Smooth muscle cell (in vitro differentiated cells): ENCODE data around the gene IMMP2L. TPM values are rescaled to one million over a fixed set of nuclear protein-coding genes. Genes with fewer than 3 reads are reported as not detected.

Experiments used
- DNase-seq: peaks from one replicate; lab custom pipeline; 2025; ENCODE audit not compliant: unreplicated experiment; lab: John Stamatoyannopoulos, UW
- H2AFZ ChIP-seq: fragments of 200-600 bp; sonication (generic); 2 replicates; pipeline ENCODE4 v1.6.0; 2016; ENCODE audit warnings: antibody characterized with exemption, low read depth, mild to moderate bottlenecking
- H3F3A ChIP-seq: fragments of 200-600 bp; sonication (generic); 2 replicates; pipeline ENCODE4 v1.6.0; 2017; ENCODE audit warnings: antibody characterized with exemption, low read depth
- H3K27ac ChIP-seq: fragments of 200-600 bp; sonication (generic); 2 replicates; pipeline ENCODE4 v1.5.1; 2016; ENCODE audit warnings: low read depth, mild to moderate bottlenecking
- H3K27me3 ChIP-seq: fragments of 200-600 bp; sonication (generic); 2 replicates; pipeline ENCODE4 v1.6.1; 2016; ENCODE audit warnings: low read depth, mild to moderate bottlenecking
- H3K36me3 ChIP-seq: fragments of 200-600 bp; sonication (generic); 2 replicates; pipeline ENCODE4 v1.5.1; 2016; ENCODE audit warnings: low read depth
- H3K4me1 ChIP-seq: fragments of 200-600 bp; sonication (generic); 2 replicates; pipeline ENCODE4 v1.5.1; 2016; ENCODE audit warnings: low read depth
- H3K4me2 ChIP-seq: fragments of 200-600 bp; sonication (generic); 2 replicates; pipeline ENCODE4 v1.6.0; 2016; ENCODE audit warnings: mild to moderate bottlenecking
- H3K4me3 ChIP-seq: fragments of 200-600 bp; sonication (generic); 2 replicates; pipeline ENCODE4 v1.5.1; 2016; ENCODE audit warnings: mild to moderate bottlenecking
- H3K79me2 ChIP-seq: fragments of 200-600 bp; sonication (generic); 2 replicates; pipeline ENCODE4 v1.6.0; 2016; ENCODE audit warnings: low read depth, mild to moderate bottlenecking
- H3K9ac ChIP-seq: fragments of 200-600 bp; sonication (generic); 2 replicates; pipeline ENCODE4 v1.6.0; 2016; ENCODE audit warnings: low read depth
- H3K9me3 ChIP-seq: fragments of 200-600 bp; sonication (generic); replicated peaks from 2 replicates; pipeline ENCODE4 v1.5.1; 2016; ENCODE audit warnings: low read depth
- H4K20me1 ChIP-seq: fragments of 200-600 bp; sonication (generic); 2 replicates; pipeline ENCODE4 v1.6.0; 2016; ENCODE audit warnings: low read depth
- CTCF ChIP-seq: fragments of 200-600 bp; sonication (generic); IDR thresholded peaks from 2 replicates; pipeline ENCODE4 v1.5.1; 2017; ENCODE audit warnings: borderline replicate concordance, mild to moderate bottlenecking, antibody characterized with exemption; ENCODE audit not compliant: insufficient read depth, poor library complexity, severe bottlenecking
- WGBS: methylation state at CpG from one replicate; pipeline ENCODE4 v1.1.7; 2016; ENCODE audit warnings: low lambda C conversion rate; 5-methylcytosine and 5-hydroxymethylcytosine counted together
- polyA plus RNA-seq: library from polyadenylated mRNA; unstranded; fragments of >200 nt; fragmentation: Nextera tagmentation; extraction: Ambion mirVana; gene quantifications from 2 replicates; pipeline ENCODE4 v1.2.1, GENCODE V29; 2016
- total RNA-seq: library from RNA; depleted of rRNA; stranded (reverse); fragments of >200 nt; gene quantifications from 2 replicates; pipeline ENCODE4 v1.2.3, GENCODE V29; 2014

Gene IMMP2L
- total and polyA plus RNA-seq, 2 experiments from 2014 or later = 10.9 to 11.1 TPM

DNA sequence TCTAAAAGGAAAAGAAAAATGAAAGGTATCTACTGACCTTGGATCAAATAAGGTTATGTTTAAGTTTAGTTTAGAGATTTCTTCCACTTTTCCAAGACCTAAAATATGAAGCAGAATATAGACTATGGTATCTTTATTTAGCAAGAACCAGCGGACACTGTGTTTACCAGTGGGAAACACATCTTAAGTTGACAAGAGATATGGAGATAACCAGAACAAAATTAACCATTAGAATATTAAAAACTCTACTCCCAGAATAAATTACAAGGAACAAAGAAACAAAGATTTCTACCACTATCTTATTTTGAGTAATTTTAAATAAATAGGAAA lies 86.9 kb downstream of the IMMP2L start:
- WGBS = 88% methylated on average over 1 of the region's 1 CpG
- Histone ChIP-seq H2AFZ (no peak overlapping the region), H3K9ac (no peak overlapping the region), H3K4me3 (no peak overlapping the region), H3K27ac (no peak overlapping the region), H3K27me3 (no peaks in the 10 kb centered on the region), H4K20me1 (no peaks in the 10 kb centered on the region), H3K79me2 (no peaks in the 10 kb centered on the region), H3K9me3 (no peaks in the 10 kb centered on the region), H3F3A (no peaks in the 10 kb centered on the region), H3K4me1 (no peaks in the 10 kb centered on the region), H3K4me2 (no peak overlapping the region), H3K36me3 (no peaks in the 10 kb centered on the region)
- no peak for TF ChIP-seq CTCF
- no peak for DNase-seq

DNA sequence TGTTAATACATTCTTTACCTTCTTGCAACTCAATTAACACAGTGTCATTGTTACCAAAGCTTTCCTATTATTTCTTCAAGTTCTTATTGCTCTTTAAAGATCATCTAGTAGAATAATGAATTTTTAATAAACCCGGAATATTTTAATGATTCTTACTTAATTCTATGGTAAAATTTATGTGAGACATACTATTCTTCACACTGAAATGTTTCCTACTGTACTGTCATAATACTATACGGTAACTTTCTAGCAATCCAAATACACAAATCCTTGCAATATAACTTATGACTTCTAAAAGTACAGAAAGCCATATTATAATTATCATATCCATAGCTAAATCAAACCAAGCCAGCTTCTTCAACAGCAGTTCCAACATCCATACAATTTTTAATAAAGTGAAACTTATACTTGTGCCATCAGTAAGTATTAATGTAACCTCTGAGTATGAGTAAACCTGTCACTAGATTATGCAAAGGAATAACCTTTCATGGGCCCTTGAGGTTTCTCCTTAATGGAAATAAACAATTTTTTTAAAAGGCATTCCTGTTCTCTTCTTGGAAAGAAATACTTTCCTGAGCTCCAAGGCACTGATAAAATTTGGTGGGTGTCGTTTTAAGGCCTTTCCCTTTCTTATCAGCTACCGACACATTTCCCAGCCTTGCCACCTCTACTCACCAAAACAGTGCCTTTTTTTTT lies 87.4 kb downstream of the IMMP2L start:
- DNase-seq = no peak
- Histone ChIP-seq H4K20me1 (no peaks in the 10 kb centered on the region), H3F3A (no peaks in the 10 kb centered on the region), H3K4me1 (no peaks in the 10 kb centered on the region), H3K27ac (no peak overlapping the region), H3K36me3 (no peaks in the 10 kb centered on the region), H3K27me3 (no peaks in the 10 kb centered on the region), H2AFZ (no peak overlapping the region), H3K9ac (no peak overlapping the region), H3K9me3 (no peaks in the 10 kb centered on the region), H3K79me2 (no peaks in the 10 kb centered on the region), H3K4me2 (no peak overlapping the region), H3K4me3 (no peak overlapping the region)
- WGBS = 71% methylated on average over 4 of the region's 4 CpGs
- no peak for TF ChIP-seq CTCF

GRCh38 chr7:111473449-111474198 lies 88.7 kb downstream of the IMMP2L start:
- TF ChIP-seq CTCF = no peak
- Histone ChIP-seq H3K4me1 (no peaks in the 10 kb centered on the region), H4K20me1 (no peaks in the 10 kb centered on the region), H3K9me3 (no peaks in the 10 kb centered on the region), H2AFZ (no peak overlapping the region), H3K27ac (no peak overlapping the region), H3K79me2 (no peaks in the 10 kb centered on the region), H3K9ac (no peak overlapping the region), H3K4me2 (no peak overlapping the region), H3K27me3 (no peaks in the 10 kb centered on the region), H3F3A (no peaks in the 10 kb centered on the region), H3K36me3 (no peaks in the 10 kb centered on the region), H3K4me3 (no peak overlapping the region)
- WGBS = 94% methylated on average over 2 of the region's 2 CpGs
- no peak for DNase-seq
